Thyroid gland (tissue), 4 donors: ENCODE results near the gene ZSCAN18. TPM values are rescaled to one million over a fixed set of nuclear protein-coding genes. Genes with fewer than 3 reads are reported as not detected.
A peak's percentile ranks its signal among the peaks of the same experiment; 100 is the strongest.

Experiments
- DNase-seq, 2 donors: peaks; one replicate each; pipeline ENCODE4 v3.0.0-alpha.2; 2019
- H3K27ac ChIP-seq, 3 donors: fragments of 200-600 bp; sonication (generic); 1 replicate in 2 of 3; 2 replicates in 1 of 3; pipeline ENCODE4 v1.5.1; 2016 to 2019; ENCODE audit warnings: mild to moderate bottlenecking in 1 of 3, moderate library complexity in 1 of 3
- H3K27me3 ChIP-seq: fragments of 200-600 bp; sonication (generic); one replicate; pipeline ENCODE4 v1.5.1; 2019
- H3K36me3 ChIP-seq, 2 donors: fragments of 200-600 bp; sonication (generic); one replicate each; pipeline ENCODE4 v1.5.1; 2016 to 2019
- H3K4me1 ChIP-seq, 2 donors: fragments of 200-600 bp; sonication (generic); one replicate each; pipeline ENCODE4 v1.5.1; 2017 to 2019
- H3K4me3 ChIP-seq, 3 donors: fragments of 200-600 bp; sonication (generic); replicated peaks in 1 of 3; 1 replicate in 2 of 3; 2 replicates in 1 of 3; pipeline ENCODE4 v1.5.1; 2016; ENCODE audit warnings: mild to moderate bottlenecking in 1 of 3
- H3K9me3 ChIP-seq: fragments of 200-600 bp; sonication (generic); one replicate; pipeline ENCODE4 v1.5.1; 2017
- POLR2A ChIP-seq, 2 donors: fragments of 450-650 bp; IDR thresholded peaks; one replicate each; pipeline ENCODE4 v1.6.1; 2017; ENCODE audit warnings: antibody characterized with exemption in 2 of 2, mild to moderate bottlenecking in 2 of 2, moderate library complexity in 1 of 2
- WGBS, 2 donors: methylation state at CpG; one replicate each; pipeline ENCODE4 v1.1.5; 2017; 5-methylcytosine and 5-hydroxymethylcytosine counted together
- intact Hi-C: fragments of 100-400 bp; cut with DNase I; formaldehyde crosslinking; loops from one replicate; pipeline ENCODE4 v1.15.1; 2023
- total RNA-seq, 4 donors: library from RNA; depleted of rRNA; stranded (reverse); fragments of >200 nt; gene quantifications; one replicate each; pipeline ENCODE4 v1.2.3, GENCODE V29; 2016
- TF ChIP-seq, protein P1 (sequence below), 6 experiments: fragments of 200-600 bp in 3 of 6; fragments of 450-650 bp in 3 of 6; sonication (generic) in 3 of 6; IDR thresholded peaks; one replicate each; pipeline ENCODE4 v1.5.1; 2016 to 2019; ENCODE audit warnings: antibody characterized with exemption in 6 of 6, mild to moderate bottlenecking in 2 of 6, inconsistent platforms in 1 of 6, moderate library complexity in 1 of 6

Gene ZSCAN18
- total RNA-seq, 4 donors from 2014 or later, result 129 to 150 (median 132) TPM

DNA sequence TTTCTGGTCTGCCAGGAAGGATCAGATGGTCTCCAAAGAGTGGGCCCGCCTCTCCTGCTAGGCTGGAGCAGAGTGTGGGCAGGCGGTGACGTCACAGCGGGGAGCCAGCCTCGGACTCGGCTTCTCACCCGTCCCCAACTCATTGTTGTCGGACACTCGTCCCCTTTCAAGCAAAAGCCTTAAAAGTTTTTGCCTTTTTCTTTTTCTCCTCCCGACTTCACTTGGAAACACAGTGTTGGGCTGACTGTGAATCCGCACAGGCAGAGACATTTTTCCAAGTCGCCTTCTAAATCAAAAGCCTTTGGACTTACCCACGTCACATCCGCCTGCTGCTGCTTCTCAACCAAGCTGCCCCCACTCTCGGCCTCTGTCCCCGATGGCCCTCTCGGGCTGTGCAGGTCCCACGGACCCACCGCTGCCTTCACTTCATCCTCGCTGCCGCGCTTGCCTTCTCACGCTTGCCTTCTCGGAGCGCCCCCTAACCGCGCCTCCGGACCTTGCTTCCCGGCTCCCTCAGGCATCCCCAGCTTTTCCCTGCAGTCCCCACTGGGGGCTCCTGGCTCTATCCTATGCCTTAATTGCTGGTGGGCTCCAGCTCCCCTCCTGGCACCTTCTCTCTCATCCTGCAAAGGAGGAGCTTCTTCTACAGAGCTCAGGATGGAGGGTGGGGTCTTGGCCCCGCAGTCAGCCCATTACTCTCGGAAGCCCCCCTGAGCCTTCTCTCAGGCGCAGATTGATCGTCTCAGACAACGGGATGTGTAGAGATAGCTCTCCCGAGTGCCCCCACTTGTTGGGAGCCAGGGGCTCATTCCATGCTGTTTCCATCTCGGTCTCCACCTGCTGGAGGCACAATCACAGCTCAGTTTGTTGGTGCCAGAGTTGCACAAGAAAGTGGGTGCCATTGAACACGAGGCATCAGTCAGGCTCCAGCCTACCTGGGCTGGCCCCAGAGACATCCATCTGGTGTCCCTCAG lies 42.8 kb downstream of the ZSCAN18 start:
- Histone ChIP-seq H3K36me3 (no peaks in the 10 kb centered on the region), H3K4me1 (peaks cover 0 to 24% of the 10 kb centered on the region in 2 donors), H3K27me3 (no peaks in the 10 kb centered on the region), H3K27ac (peak overlapping the region; percentile 4 to 79 (median 61)), H3K4me3 (peak overlapping the region in 2 of 3 donors; percentile 1 to 29), H3K9me3 (no peaks in the 10 kb centered on the region)
- 28 to 31% methylated on average over 37 of the region's 37 CpGs for WGBS, 2 donors
- intact Hi-C loops, result no loop called here
- DNase-seq, result peak; percentile 60 to 74
- TF ChIP-seq, protein P1, sequence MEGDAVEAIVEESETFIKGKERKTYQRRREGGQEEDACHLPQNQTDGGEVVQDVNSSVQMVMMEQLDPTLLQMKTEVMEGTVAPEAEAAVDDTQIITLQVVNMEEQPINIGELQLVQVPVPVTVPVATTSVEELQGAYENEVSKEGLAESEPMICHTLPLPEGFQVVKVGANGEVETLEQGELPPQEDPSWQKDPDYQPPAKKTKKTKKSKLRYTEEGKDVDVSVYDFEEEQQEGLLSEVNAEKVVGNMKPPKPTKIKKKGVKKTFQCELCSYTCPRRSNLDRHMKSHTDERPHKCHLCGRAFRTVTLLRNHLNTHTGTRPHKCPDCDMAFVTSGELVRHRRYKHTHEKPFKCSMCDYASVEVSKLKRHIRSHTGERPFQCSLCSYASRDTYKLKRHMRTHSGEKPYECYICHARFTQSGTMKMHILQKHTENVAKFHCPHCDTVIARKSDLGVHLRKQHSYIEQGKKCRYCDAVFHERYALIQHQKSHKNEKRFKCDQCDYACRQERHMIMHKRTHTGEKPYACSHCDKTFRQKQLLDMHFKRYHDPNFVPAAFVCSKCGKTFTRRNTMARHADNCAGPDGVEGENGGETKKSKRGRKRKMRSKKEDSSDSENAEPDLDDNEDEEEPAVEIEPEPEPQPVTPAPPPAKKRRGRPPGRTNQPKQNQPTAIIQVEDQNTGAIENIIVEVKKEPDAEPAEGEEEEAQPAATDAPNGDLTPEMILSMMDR (IDR thresholded peaks at IDR 0.05), result peak in 4 of 6 experiments; percentile 15 to 37 (median 32)
- TF ChIP-seq POLR2A (IDR thresholded peaks at IDR 0.05), result no peak

DNA sequence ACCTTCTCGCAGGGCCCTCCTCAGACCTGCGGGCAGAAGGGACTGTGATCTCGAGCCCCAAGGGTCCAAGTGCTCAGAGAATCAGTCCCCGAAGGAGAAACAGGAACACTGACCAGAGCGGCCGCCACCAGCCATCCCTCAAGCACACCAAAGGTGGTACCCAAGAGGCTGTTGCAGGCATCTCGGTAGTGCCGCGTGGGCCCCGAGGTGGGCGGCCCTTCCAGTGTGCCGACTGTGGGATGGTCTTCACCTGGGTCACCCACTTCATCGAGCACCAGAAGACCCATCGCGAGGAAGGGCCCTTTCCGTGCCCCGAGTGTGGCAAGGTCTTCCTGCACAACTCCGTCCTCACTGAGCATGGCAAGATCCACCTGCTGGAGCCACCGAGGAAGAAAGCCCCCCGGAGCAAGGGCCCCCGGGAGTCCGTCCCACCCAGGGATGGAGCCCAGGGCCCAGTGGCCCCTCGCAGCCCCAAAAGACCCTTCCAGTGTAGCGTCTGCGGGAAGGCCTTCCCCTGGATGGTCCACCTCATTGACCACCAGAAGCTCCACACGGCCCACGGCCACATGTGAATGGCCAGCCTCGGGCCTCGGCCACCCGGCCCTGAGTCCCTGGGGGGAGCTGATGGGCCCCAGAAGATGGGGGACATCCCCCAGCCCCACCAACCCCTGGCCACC lies 44.4 kb downstream of the ZSCAN18 start:
- Histone ChIP-seq H3K27me3 (no peaks in the 10 kb centered on the region), H3K4me1 (peaks cover 0 to 18% of the 10 kb centered on the region in 2 donors), H3K9me3 (no peaks in the 10 kb centered on the region), H3K4me3 (no peak overlapping the region), H3K36me3 (no peaks in the 10 kb centered on the region), H3K27ac (no peak overlapping the region)
- 91 to 97% methylated on average over 10 to 11 of the region's 30 CpGs for WGBS, 2 donors
- no peak for DNase-seq
- TF ChIP-seq, protein P1 (IDR thresholded peaks at IDR 0.05), result no peak
- intact Hi-C loops, result no loop called here

DNA sequence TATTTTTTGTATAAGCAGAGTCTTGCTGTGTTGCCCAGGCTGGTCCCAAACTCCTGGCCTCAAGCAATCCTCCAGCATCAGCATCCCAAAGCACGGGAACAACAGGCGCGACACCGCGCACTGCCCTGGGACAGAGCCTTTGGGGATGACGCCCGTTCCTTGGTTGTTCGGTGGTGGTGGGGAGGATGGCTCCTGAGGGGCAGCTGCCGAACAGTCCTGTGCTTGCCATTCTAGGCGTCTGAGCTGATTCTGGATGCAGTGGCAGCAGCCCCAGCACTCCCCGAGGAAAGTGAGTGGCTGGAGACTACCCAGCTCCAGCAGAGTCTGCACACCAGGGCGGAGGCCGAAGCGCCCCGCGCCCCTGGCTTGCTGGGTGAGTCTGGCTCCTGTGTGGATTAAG lies 45.8 kb downstream of the ZSCAN18 start:
- intact Hi-C loops, result no loop called here
- Histone ChIP-seq H3K4me3 (no peak overlapping the region), H3K9me3 (no peaks in the 10 kb centered on the region), H3K27me3 (no peaks in the 10 kb centered on the region), H3K36me3 (no peaks in the 10 kb centered on the region), H3K4me1 (peaks cover 0 to 15% of the 10 kb centered on the region in 2 donors), H3K27ac (no peak overlapping the region)
- no peak for DNase-seq
- TF ChIP-seq, protein P1 (IDR thresholded peaks at IDR 0.05), result no peak
- TF ChIP-seq POLR2A (IDR thresholded peaks at IDR 0.05), result no peak
- WGBS, 2 donors, result 96 to 97% methylated on average over 14 to 16 of the region's 16 CpGs

DNA sequence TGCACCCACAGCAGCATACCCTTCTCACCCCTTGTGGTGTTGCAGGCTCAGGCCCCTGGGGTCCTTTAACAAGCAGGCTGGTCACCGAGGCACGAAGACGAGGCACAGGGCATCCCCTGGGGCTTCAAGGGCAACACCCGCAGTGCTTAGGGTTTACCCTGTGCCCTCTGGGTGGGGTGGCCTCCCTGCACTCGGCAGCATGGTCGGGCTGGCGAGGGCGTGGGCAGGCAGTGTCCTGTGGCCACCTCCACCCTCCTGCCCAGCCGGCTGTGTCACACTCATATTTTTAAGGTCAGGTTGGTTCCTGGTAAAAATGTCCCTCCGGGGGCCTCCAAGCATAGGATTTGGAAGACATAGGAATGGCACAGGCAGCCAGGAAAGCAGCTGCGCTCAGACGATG lies 50.4 kb downstream of the ZSCAN18 start:
- 91 to 94% methylated on average over 7 to 8 of the region's 12 CpGs for WGBS, 2 donors
- Histone ChIP-seq H3K27ac (no peak overlapping the region), H3K36me3 (no peaks in the 10 kb centered on the region), H3K27me3 (no peaks in the 10 kb centered on the region), H3K4me1 (no peaks in the 10 kb centered on the region), H3K4me3 (no peak overlapping the region), H3K9me3 (no peaks in the 10 kb centered on the region)
- TF ChIP-seq, protein P1 (IDR thresholded peaks at IDR 0.05), result no peak
- TF ChIP-seq POLR2A (IDR thresholded peaks at IDR 0.05), result no peak
- DNase-seq, result no peak
- intact Hi-C loops, result no loop called here

DNA sequence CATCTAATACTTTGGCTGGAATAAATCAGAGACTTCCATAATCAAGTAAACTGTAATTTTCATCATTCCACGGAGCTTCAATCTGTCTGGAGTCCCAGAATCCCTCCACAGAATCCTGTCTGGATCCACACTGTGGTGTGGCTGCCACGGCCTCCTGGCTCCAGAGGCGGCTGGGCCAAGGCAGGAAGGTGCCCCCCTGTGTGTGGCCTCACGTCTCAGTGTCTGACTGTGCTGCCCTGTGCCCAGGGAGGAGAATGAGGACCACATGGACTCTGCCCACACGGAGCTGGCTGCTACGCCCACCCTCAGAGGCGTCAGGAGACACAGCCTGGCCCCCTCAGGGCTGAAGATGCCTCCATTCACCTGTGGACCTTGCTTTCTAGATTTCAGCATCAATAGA lies 51.2 kb downstream of the ZSCAN18 start:
- Histone ChIP-seq H3K27ac (no peak overlapping the region), H3K4me3 (no peak overlapping the region), H3K9me3 (no peaks in the 10 kb centered on the region), H3K36me3 (no peaks in the 10 kb centered on the region), H3K4me1 (no peaks in the 10 kb centered on the region), H3K27me3 (no peaks in the 10 kb centered on the region)
- no peak for TF ChIP-seq POLR2A (IDR thresholded peaks at IDR 0.05)
- TF ChIP-seq, protein P1 (IDR thresholded peaks at IDR 0.05), result no peak
- whole genome bisulfite sequencing, 2 donors, result 92 to 100% methylated on average over 2 to 7 of the region's 7 CpGs
- intact Hi-C loops, result no loop called here
- DNase-seq, result no peak
